Measurements from ENCODE around the gene ROR1.

Gene ROR1

GRCh38 chr1:63770381-63770780 is 3.4 kb upstream of the ROR1 start:
- Histone ChIP-seq H3K27me3 (ENCODE audit: control insufficient read depth in 1 of 2, insufficient read depth in 2 of 2, low read length in 2 of 2) (no peaks in the 10 kb centered on the region), H3K36me3 (ENCODE audit: insufficient read depth, low read length) (no peaks in the 10 kb centered on the region), H3K4me3 (ENCODE audit: low read depth in 1 of 2, low read length in 2 of 2) (no peak overlapping the region), H3K9me3 (ENCODE audit: low read length) (no peaks in the 10 kb centered on the region), H3K9ac (ENCODE audit: low read length) (no peak overlapping the region), H3K4me1 (ENCODE audit: insufficient read depth, low read length) (peaks cover 5% of the 10 kb centered on the region), H3K27ac (ENCODE audit: low read depth, low read length) (no peak overlapping the region)

GRCh38 chr1:63772201-63772600 is 1.6 kb upstream of the ROR1 start:
- no peak overlapping the region for H3K9ac ChIP-seq (ENCODE audit: low read length)
- no peaks in the 10 kb centered on the region for H3K9me3 ChIP-seq (ENCODE audit: low read length)
- no peaks in the 10 kb centered on the region for H3K36me3 ChIP-seq (ENCODE audit: insufficient read depth, low read length)
- no peaks in the 10 kb centered on the region for H3K27me3 ChIP-seq (ENCODE audit: control insufficient read depth in 1 of 2, insufficient read depth in 2 of 2, low read length in 2 of 2)
- H3K4me3 ChIP-seq (ENCODE audit: low read depth in 1 of 2, low read length in 2 of 2), result no peak overlapping the region
- H3K27ac ChIP-seq (ENCODE audit: low read depth, low read length), result no peak overlapping the region
- H3K4me1 ChIP-seq (ENCODE audit: insufficient read depth, low read length), result peaks cover 21% of the 10 kb centered on the region

- Histone ChIP-seq H3K9me3 (ENCODE audit: low read length) (no peaks in the 10 kb centered on the region), H3K4me3 (ENCODE audit: low read depth in 1 of 2, low read length in 2 of 2) (no peak overlapping the region), H3K9ac (ENCODE audit: low read length) (no peak overlapping the region), H3K4me1 (ENCODE audit: insufficient read depth, low read length) (peaks cover 23% of the 10 kb centered on the region), H3K36me3 (ENCODE audit: insufficient read depth, low read length) (no peaks in the 10 kb centered on the region), H3K27me3 (ENCODE audit: control insufficient read depth in 1 of 2, insufficient read depth in 2 of 2, low read length in 2 of 2) (no peaks in the 10 kb centered on the region), H3K27ac (ENCODE audit: low read depth, low read length) (no peak overlapping the region)
These were observed 941 bp upstream of the ROR1 start for GRCh38 chr1:63772876-63773275.

GRCh38 chr1:63773496-63773814 is 362 bp upstream of the ROR1 start:
- peak overlapping the region; percentile 34 for H3K9ac ChIP-seq (ENCODE audit: low read length)
- H3K36me3 ChIP-seq (ENCODE audit: insufficient read depth, low read length), result no peaks in the 10 kb centered on the region
- H3K4me3 ChIP-seq (ENCODE audit: low read depth in 1 of 2, low read length in 2 of 2), result peak overlapping the region; percentile 46 to 93
- no peaks in the 10 kb centered on the region for H3K9me3 ChIP-seq (ENCODE audit: low read length)
- H3K27ac ChIP-seq (ENCODE audit: low read depth, low read length), result peak overlapping the region; percentile 69
- H3K27me3 ChIP-seq (ENCODE audit: control insufficient read depth in 1 of 2, insufficient read depth in 2 of 2, low read length in 2 of 2), result no peaks in the 10 kb centered on the region
- H3K4me1 ChIP-seq (ENCODE audit: insufficient read depth, low read length), result peaks cover 23% of the 10 kb centered on the region

GRCh38 chr1:63774617-63775417 is 1.0 kb downstream of the ROR1 start:
- Histone ChIP-seq H3K36me3 (ENCODE audit: insufficient read depth, low read length) (no peaks in the 10 kb centered on the region), H3K9me3 (ENCODE audit: low read length) (no peaks in the 10 kb centered on the region), H3K27ac (ENCODE audit: low read depth, low read length) (peak overlapping the region; percentile 52), H3K4me1 (ENCODE audit: insufficient read depth, low read length) (peaks cover 25% of the 10 kb centered on the region), H3K4me3 (ENCODE audit: low read depth in 1 of 2, low read length in 2 of 2) (peak overlapping the region; percentile 72), H3K9ac (ENCODE audit: low read length) (peak overlapping the region; percentile 58), H3K27me3 (ENCODE audit: control insufficient read depth in 1 of 2, insufficient read depth in 2 of 2, low read length in 2 of 2) (no peaks in the 10 kb centered on the region)

- no peaks in the 10 kb centered on the region for H3K36me3 ChIP-seq (ENCODE audit: insufficient read depth, low read length)
- peaks cover 29% of the 10 kb centered on the region for H3K4me1 ChIP-seq (ENCODE audit: insufficient read depth, low read length)
- no peaks in the 10 kb centered on the region for H3K9me3 ChIP-seq (ENCODE audit: low read length)
- no peaks in the 10 kb centered on the region for H3K27me3 ChIP-seq (ENCODE audit: control insufficient read depth in 1 of 2, insufficient read depth in 2 of 2, low read length in 2 of 2)
- peak overlapping the region; percentile 72 for H3K4me3 ChIP-seq (ENCODE audit: low read depth in 1 of 2, low read length in 2 of 2)
- peak overlapping the region; percentile 52 for H3K27ac ChIP-seq (ENCODE audit: low read depth, low read length)
- H3K9ac ChIP-seq (ENCODE audit: low read length), result peak overlapping the region; percentile 58
These were observed 1.8 kb downstream of the ROR1 start for GRCh38 chr1:63775418-63776127.

GRCh38 chr1:63777286-63777685 is 3.5 kb downstream of the ROR1 start:
- Histone ChIP-seq H3K4me1 (ENCODE audit: insufficient read depth, low read length) (peaks cover 30% of the 10 kb centered on the region), H3K36me3 (ENCODE audit: insufficient read depth, low read length) (no peaks in the 10 kb centered on the region)

GRCh38 chr1:63777965-63778880 is 4.4 kb downstream of the ROR1 start:
- H3K27ac ChIP-seq (ENCODE audit: low read depth, low read length), result no peak overlapping the region
- H3K9me3 ChIP-seq (ENCODE audit: low read length), result no peaks in the 10 kb centered on the region
- H3K4me3 ChIP-seq (ENCODE audit: low read depth in 1 of 2, low read length in 2 of 2), result no peak overlapping the region
- H3K36me3 ChIP-seq (ENCODE audit: insufficient read depth, low read length), result no peaks in the 10 kb centered on the region
- H3K27me3 ChIP-seq (ENCODE audit: control insufficient read depth in 1 of 2, insufficient read depth in 2 of 2, low read length in 2 of 2), result no peaks in the 10 kb centered on the region
- no peak overlapping the region for H3K9ac ChIP-seq (ENCODE audit: low read length)
- H3K4me1 ChIP-seq (ENCODE audit: insufficient read depth, low read length), result peaks cover 30% of the 10 kb centered on the region

More at GRCh38 chr1:63777286-63777685, 3.5 kb downstream of the ROR1 start:
- H3K27me3 ChIP-seq (ENCODE audit: control insufficient read depth in 1 of 2, insufficient read depth in 2 of 2, low read length in 2 of 2), result no peaks in the 10 kb centered on the region
- no peak overlapping the region for H3K4me3 ChIP-seq (ENCODE audit: low read depth in 1 of 2, low read length in 2 of 2)
- H3K9ac ChIP-seq (ENCODE audit: low read length), result no peak overlapping the region
- no peaks in the 10 kb centered on the region for H3K9me3 ChIP-seq (ENCODE audit: low read length)
- no peak overlapping the region for H3K27ac ChIP-seq (ENCODE audit: low read depth, low read length)

- Histone ChIP-seq H3K4me3 (ENCODE audit: low read depth in 1 of 2, low read length in 2 of 2) (no peak overlapping the region), H3K4me1 (ENCODE audit: insufficient read depth, low read length) (peaks cover 32% of the 10 kb centered on the region), H3K9ac (ENCODE audit: low read length) (no peak overlapping the region), H3K9me3 (ENCODE audit: low read length) (no peaks in the 10 kb centered on the region), H3K27ac (ENCODE audit: low read depth, low read length) (no peak overlapping the region), H3K27me3 (ENCODE audit: control insufficient read depth in 1 of 2, insufficient read depth in 2 of 2, low read length in 2 of 2) (no peaks in the 10 kb centered on the region), H3K36me3 (ENCODE audit: insufficient read depth, low read length) (no peaks in the 10 kb centered on the region)
These were observed 5.8 kb downstream of the ROR1 start for GRCh38 chr1:63779338-63780211.

GRCh38 chr1:63780565-63780964 is 6.7 kb downstream of the ROR1 start:
- H3K9me3 ChIP-seq (ENCODE audit: low read length), result no peaks in the 10 kb centered on the region

More at GRCh38 chr1:63780565-63780964, 6.7 kb downstream of the ROR1 start:
- Histone ChIP-seq H3K4me3 (ENCODE audit: low read depth in 1 of 2, low read length in 2 of 2) (no peak overlapping the region), H3K4me1 (ENCODE audit: insufficient read depth, low read length) (peaks cover 36% of the 10 kb centered on the region), H3K36me3 (ENCODE audit: insufficient read depth, low read length) (no peaks in the 10 kb centered on the region), H3K9ac (ENCODE audit: low read length) (no peak overlapping the region), H3K27me3 (ENCODE audit: control insufficient read depth in 1 of 2, insufficient read depth in 2 of 2, low read length in 2 of 2) (no peaks in the 10 kb centered on the region), H3K27ac (ENCODE audit: low read depth, low read length) (no peak overlapping the region)
